BLaER1 (cell line): ENCODE results near the gene PHF21B.

ENCODE experiments used
- H3K27ac ChIP-seq: shearing (Covaris generic); formaldehyde crosslinking; 2 replicates; pipeline ENCODE4 v1.8.1; 2022
- H3K27me3 ChIP-seq: shearing (Covaris generic); formaldehyde crosslinking; 2 replicates; pipeline ENCODE4 v1.8.1; 2022
- H3K36me3 ChIP-seq: shearing (Covaris generic); formaldehyde crosslinking; 2 replicates; pipeline ENCODE4 v1.8.1; 2022
- H3K4me1 ChIP-seq: shearing (Covaris generic); formaldehyde crosslinking; 2 replicates; pipeline ENCODE4 v1.8.1; 2022
- H3K4me2 ChIP-seq: shearing (Covaris generic); formaldehyde crosslinking; 2 replicates; pipeline ENCODE4 v1.8.1; 2022
- H3K4me3 ChIP-seq: shearing (Covaris generic); formaldehyde crosslinking; 2 replicates; pipeline ENCODE4 v1.8.1; 2022
- H3K9ac ChIP-seq: shearing (Covaris generic); formaldehyde crosslinking; 2 replicates; pipeline ENCODE4 v1.8.1; 2022
- H3K9me3 ChIP-seq: shearing (Covaris generic); formaldehyde crosslinking; 2 replicates; pipeline ENCODE4 v1.8.1; 2022
- H4K20me1 ChIP-seq: shearing (Covaris generic); formaldehyde crosslinking; 2 replicates; pipeline ENCODE4 v1.8.1; 2022
- Cebpa-rat ChIP-seq: shearing (Covaris generic); IDR thresholded peaks from 2 replicates; pipeline ENCODE4 v1.8.1; 2022

Gene PHF21B

DNA sequence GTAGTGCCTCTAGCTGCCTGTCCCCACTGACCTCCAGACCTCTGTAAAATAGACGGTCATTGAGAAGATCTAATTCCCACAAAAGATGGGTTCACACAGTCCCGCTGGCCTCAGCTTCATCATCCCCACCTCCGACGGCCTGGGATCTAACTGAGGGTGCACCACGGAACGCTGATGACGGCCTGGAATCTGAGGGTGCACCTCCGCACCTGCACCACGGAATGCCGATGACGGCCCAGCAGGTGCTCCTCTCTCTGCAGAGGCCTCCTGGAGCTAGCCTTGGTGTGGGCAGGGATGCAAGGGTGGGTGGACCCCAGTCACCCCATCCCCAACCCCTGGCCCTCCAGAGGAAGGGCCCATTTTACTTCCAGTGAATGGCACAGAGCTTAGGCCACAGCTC, 77.3 kb downstream of the PHF21B start:
- Histone ChIP-seq H4K20me1 (no peaks in the 10 kb centered on the region; the same call in 1 of the 2 replicates), H3K27me3 (no peaks in the 10 kb centered on the region), H3K4me3 (no peak overlapping the region), H3K36me3 (no peaks in the 10 kb centered on the region), H3K4me1 (peaks cover 38% of the 10 kb centered on the region), H3K4me2 (peak overlapping the region; percentile 76; the same call in 1 of the 2 replicates), H3K9me3 (no peaks in the 10 kb centered on the region), H3K27ac (no peak overlapping the region), H3K9ac (no peak overlapping the region)
- TF ChIP-seq Cebpa-rat: no peak

GRCh38 chr22:44931766-44932165, 78.0 kb downstream of the PHF21B start:
- no peak for TF ChIP-seq Cebpa-rat
- Histone ChIP-seq H3K4me3 (no peak overlapping the region), H4K20me1 (no peaks in the 10 kb centered on the region; the same call in 1 of the 2 replicates), H3K9me3 (no peaks in the 10 kb centered on the region), H3K27me3 (no peaks in the 10 kb centered on the region), H3K27ac (no peak overlapping the region), H3K4me2 (no peak overlapping the region), H3K36me3 (no peaks in the 10 kb centered on the region), H3K9ac (no peak overlapping the region), H3K4me1 (peaks cover 38% of the 10 kb centered on the region)

DNA sequence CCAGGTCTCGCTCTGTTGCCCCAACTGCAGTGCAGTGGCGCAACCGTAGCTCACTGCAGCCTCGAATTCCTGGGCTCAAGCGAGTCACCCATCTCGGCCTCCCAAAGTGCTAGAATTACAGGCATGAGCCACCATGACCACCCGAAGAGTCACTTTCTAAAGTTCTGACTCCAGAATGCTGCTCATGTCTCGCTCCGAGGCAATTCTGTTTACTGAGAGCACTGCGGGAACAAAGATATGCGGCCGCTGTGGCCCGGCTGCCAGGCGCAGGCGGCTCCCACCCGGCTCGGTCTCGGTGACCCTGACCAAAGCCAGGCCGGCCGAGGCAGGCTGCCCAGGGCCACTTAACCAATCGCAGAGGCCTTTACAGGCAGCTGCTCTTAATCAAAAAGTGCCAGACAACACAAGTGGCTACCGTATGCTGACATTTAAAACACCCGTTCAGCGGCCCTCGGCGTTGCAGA, 78.7 kb downstream of the PHF21B start:
- H3K27ac ChIP-seq: no peak overlapping the region
- TF ChIP-seq Cebpa-rat: no peak
- peaks cover 38% of the 10 kb centered on the region for H3K4me1 ChIP-seq
- no peaks in the 10 kb centered on the region for H3K27me3 ChIP-seq
- H3K9me3 ChIP-seq: no peaks in the 10 kb centered on the region
- no peaks in the 10 kb centered on the region for H3K36me3 ChIP-seq
- no peak overlapping the region for H3K4me2 ChIP-seq
- no peak overlapping the region for H3K4me3 ChIP-seq
- H3K9ac ChIP-seq: no peak overlapping the region
- no peaks in the 10 kb centered on the region; the same call in 1 of the 2 replicates for H4K20me1 ChIP-seq

DNA sequence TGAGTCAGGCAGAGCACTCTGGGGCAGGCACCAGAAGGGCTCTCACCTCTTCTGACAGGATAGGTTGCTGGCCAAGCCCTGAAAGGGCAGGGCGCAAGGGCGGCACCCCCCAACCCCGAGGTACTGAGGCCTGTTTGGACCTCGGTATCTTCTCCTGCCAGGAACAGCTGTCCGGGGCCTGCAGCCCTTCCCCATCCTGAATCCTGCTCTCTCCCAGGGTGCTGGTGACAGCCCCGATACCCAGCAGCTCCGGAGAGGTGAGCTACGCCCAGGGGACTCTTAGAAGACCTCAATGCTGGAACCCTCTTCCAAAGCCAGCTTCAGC, 79.1 kb downstream of the PHF21B start:
- no peak overlapping the region for H3K27ac ChIP-seq
- H4K20me1 ChIP-seq: no peaks in the 10 kb centered on the region; the same call in 1 of the 2 replicates
- TF ChIP-seq Cebpa-rat: no peak
- H3K4me3 ChIP-seq: no peak overlapping the region
- H3K9me3 ChIP-seq: no peaks in the 10 kb centered on the region
- H3K27me3 ChIP-seq: no peaks in the 10 kb centered on the region
- H3K4me2 ChIP-seq: no peak overlapping the region
- peaks cover 36% of the 10 kb centered on the region for H3K4me1 ChIP-seq
- H3K36me3 ChIP-seq: no peaks in the 10 kb centered on the region
- H3K9ac ChIP-seq: no peak overlapping the region

DNA sequence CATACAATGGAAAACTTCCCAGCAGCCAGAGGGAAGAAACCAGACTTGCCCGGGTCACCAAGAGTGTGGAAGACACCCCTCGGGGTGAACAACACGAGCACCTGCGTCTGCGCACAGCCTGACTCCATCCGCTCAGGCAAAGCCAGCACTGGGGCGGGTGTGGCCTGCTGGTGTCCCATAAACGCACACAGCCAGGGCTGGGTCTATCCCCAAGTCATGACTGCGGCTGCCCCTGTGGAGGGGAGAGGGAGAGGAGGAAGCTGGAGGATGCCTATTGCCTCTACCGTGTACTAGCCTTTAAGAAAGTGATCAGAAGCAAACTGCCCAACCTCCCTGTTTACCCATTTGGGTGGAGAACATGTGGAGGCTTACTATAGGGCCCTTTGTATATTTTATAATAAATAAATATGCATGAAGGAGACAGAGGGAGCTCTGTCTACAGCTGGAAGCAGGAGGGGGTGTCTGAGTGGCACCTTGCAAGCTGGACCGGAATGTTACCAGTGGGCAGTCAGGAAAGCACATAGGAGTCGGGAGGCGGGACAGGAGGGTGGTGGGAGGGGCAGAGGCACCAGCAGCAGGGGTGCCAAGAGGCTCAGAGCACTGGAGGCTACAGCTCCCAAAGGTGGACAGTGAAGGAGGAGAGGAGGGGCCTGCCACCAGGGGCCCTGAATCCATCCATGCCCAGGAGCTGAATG, 79.6 kb downstream of the PHF21B start:
- no peak overlapping the region for H3K9ac ChIP-seq
- H3K4me1 ChIP-seq: peaks cover 36% of the 10 kb centered on the region
- H4K20me1 ChIP-seq: no peaks in the 10 kb centered on the region; the same call in 1 of the 2 replicates
- H3K4me3 ChIP-seq: no peak overlapping the region
- H3K27me3 ChIP-seq: no peaks in the 10 kb centered on the region
- H3K4me2 ChIP-seq: no peak overlapping the region
- no peaks in the 10 kb centered on the region for H3K36me3 ChIP-seq
- no peak for TF ChIP-seq Cebpa-rat
- H3K27ac ChIP-seq: no peak overlapping the region
- no peaks in the 10 kb centered on the region for H3K9me3 ChIP-seq

DNA sequence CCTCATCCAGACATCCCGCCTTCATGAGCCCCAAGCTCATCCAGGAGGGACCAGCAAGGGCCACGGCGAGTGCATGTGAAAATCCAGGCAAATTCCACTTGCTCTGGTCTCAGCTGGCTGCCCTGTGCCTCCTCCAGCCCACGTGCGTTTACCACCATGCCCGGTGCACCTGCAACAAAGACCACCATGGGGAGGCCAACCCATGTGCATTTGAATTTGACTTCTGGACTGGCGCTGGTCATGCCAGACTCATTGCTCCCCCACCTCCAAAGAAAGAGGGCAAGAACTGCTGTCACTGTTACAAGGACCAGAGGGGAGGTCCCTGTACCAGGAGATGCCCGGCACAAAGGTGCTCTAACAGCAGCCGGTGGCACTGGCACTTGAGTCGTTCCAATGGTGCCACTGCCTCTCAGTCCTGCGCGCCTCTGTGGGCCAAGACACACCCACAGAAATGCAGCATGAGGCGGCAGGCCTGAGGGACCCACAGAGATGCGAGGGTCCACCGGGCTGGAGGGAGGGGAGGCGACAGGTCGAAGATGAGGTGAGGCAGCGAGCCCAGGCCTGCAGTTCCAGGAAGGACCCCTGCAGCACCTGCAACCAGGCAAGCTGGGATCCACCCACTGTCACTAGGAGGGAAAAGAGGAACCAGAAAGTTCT, 80.3 kb downstream of the PHF21B start:
- no peak for TF ChIP-seq Cebpa-rat
- Histone ChIP-seq H3K4me1 (peaks cover 31% of the 10 kb centered on the region), H3K27me3 (no peaks in the 10 kb centered on the region)

DNA sequence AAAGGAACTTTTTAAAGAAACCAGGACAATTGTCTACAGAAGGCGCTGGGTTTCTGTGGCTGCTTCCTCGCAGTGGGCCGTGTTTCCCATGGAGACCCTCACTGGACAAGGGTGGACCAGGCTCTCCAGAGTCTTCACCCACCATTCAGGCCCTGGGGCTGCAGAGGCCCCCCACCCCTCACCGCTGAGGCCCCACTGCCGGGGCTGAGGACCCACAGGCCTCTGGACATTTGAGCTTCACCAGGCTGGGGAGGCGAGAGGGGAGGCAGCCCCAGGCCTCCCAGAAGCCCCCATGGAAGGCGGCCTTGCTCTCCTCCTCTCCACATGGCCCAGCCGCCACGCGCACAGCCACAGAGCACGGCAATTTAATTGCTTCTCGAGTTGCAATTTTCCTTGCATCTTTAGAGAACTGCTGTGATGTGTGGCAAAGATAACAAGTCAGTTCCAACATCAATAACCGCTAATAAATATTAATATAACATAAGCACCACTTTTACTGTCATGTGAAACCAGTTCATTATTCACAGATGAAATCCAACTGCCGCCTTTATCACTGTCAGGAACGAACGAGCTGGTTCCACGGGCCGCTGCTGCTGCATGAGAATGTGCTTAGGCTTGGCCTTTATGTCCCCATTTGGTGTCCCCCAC, 81.0 kb downstream of the PHF21B start:
- Histone ChIP-seq H4K20me1 (no peaks in the 10 kb centered on the region), H3K27ac (no peak overlapping the region), H3K4me1 (peaks cover 25% of the 10 kb centered on the region), H3K36me3 (no peaks in the 10 kb centered on the region), H3K4me3 (no peak overlapping the region), H3K9ac (no peak overlapping the region), H3K4me2 (no peak overlapping the region), H3K9me3 (peaks cover 7% of the 10 kb centered on the region; the same call in 1 of the 2 replicates), H3K27me3 (no peaks in the 10 kb centered on the region)
- TF ChIP-seq Cebpa-rat: no peak

More for the DNA sequence above, 80.3 kb downstream of the PHF21B start:
- H3K9ac ChIP-seq: no peak overlapping the region
- H3K4me2 ChIP-seq: no peak overlapping the region
- H4K20me1 ChIP-seq: no peaks in the 10 kb centered on the region; the same call in 1 of the 2 replicates
- H3K9me3 ChIP-seq: peaks cover 2% of the 10 kb centered on the region; the same call in 1 of the 2 replicates
- no peak overlapping the region for H3K27ac ChIP-seq
- no peaks in the 10 kb centered on the region for H3K36me3 ChIP-seq
- H3K4me3 ChIP-seq: no peak overlapping the region

DNA sequence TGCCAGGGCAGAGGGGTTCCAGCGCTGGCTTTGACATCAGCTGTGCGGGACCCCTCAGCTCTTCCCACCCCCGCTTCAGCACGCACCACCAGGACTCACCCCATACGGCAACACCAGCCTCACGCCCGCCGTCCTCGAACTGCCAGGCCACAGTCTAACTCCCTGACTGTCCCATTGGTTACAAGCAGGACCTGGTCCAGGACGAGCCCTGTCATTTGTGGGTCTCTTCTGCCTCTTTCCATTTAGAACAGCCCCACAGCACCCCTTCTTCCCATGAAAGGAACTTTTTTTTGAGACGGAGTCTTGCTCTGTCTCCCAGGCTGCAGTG, 81.7 kb downstream of the PHF21B start:
- H3K9me3 ChIP-seq: peaks cover 7% of the 10 kb centered on the region; the same call in 1 of the 2 replicates
- TF ChIP-seq Cebpa-rat: no peak
- no peaks in the 10 kb centered on the region for H3K27me3 ChIP-seq
- H3K36me3 ChIP-seq: no peaks in the 10 kb centered on the region
- no peak overlapping the region for H3K4me2 ChIP-seq
- no peak overlapping the region for H3K9ac ChIP-seq
- peaks cover 17% of the 10 kb centered on the region for H3K4me1 ChIP-seq
- H3K4me3 ChIP-seq: no peak overlapping the region
- H3K27ac ChIP-seq: no peak overlapping the region
- H4K20me1 ChIP-seq: no peaks in the 10 kb centered on the region

- Histone ChIP-seq H3K4me3 (no peak overlapping the region), H3K9me3 (peaks cover 7% of the 10 kb centered on the region; the same call in 1 of the 2 replicates), H3K4me2 (no peak overlapping the region), H3K4me1 (peaks cover 12% of the 10 kb centered on the region), H4K20me1 (no peaks in the 10 kb centered on the region), H3K27ac (no peak overlapping the region), H3K36me3 (no peaks in the 10 kb centered on the region), H3K27me3 (no peaks in the 10 kb centered on the region), H3K9ac (no peak overlapping the region)
- TF ChIP-seq Cebpa-rat: no peak
Observed at GRCh38 chr22:44927463-44928135, 82.2 kb downstream of the PHF21B start.
